HL-60 (cell line): ENCODE results near the gene TNNC1.

Source experiments
- CTCF ChIP-seq: IDR thresholded peaks from one replicate; pipeline ENCODE4 v1.5.1; 2011; ENCODE audit warnings: low read length, control low read depth, inconsistent platforms; ENCODE audit not compliant: insufficient read depth
- POLR2AphosphoS5 ChIP-seq: IDR thresholded peaks from 2 replicates; pipeline ENCODE4 v1.6.1; 2012; ENCODE audit warnings: low read depth

GRCh38 chr3:52456169-52456799, 2.4 kb upstream of the TNNC1 start:
- TF ChIP-seq CTCF, result no peak
- TF ChIP-seq POLR2AphosphoS5, result no peak
